IMR-90 (cell line): Measurements from ENCODE around the gene SH3BP5. TPM values are rescaled to one million over a fixed set of nuclear protein-coding genes. Genes with fewer than 3 reads are reported as not detected.

Experiments
- ATAC-seq: fragments of 200-7000 bp; cut with Tn5 transposase; 2 replicates; pipeline ENCODE4 v1.9.1; 2020; ENCODE audit warnings: low read depth, mild to moderate bottlenecking, moderate library complexity
- BruUV-seq: library from RNA; stranded (reverse); fragments of 400-500 nt; replicated peaks from 2 replicates; lab custom pipeline; 2021; lab: Mats Ljungman, UMichigan
- CTCF ChIA-PET: fragments of 300-600 bp; formaldehyde crosslinking; extraction: SDS; loops from one replicate; lab custom pipeline; 2021; ENCODE audit warnings: antibody characterized with exemption; lab: Yijun Ruan, JAX
- POLR2A ChIA-PET: fragments of 300-600 bp; sonication (Branson Sonifier 250); formaldehyde crosslinking; loops from one replicate; lab custom pipeline; 2022; ENCODE audit warnings: antibody characterized with exemption; ENCODE audit not compliant: unreplicated experiment; lab: Charles Lee
- DNase-seq: peaks from one replicate; pipeline ENCODE4 v3.0.0; 2013
- H2AFZ ChIP-seq: replicated peaks from 2 replicates; pipeline ENCODE3; 2013; ENCODE audit warnings: low read length, mild to moderate bottlenecking; ENCODE audit not compliant: poor library complexity
- H2AK5ac ChIP-seq: 2 replicates; pipeline ENCODE4 v1.6.1; 2013; ENCODE audit warnings: low read depth, low read length, inconsistent platforms
- H2AK9ac ChIP-seq: replicated peaks from 2 replicates; pipeline ENCODE3; 2013; ENCODE audit warnings: mild to moderate bottlenecking, low read depth, low read length, moderate library complexity; ENCODE audit not compliant: poor library complexity
- H2BK120ac ChIP-seq: 2 replicates; pipeline ENCODE4 v1.6.1; 2013; ENCODE audit warnings: low read depth, low read length, inconsistent platforms
- H2BK15ac ChIP-seq: 3 replicates; pipeline ENCODE4 v1.6.1; 2013; ENCODE audit warnings: low read depth, low read length, inconsistent platforms
- H2BK20ac ChIP-seq: 2 replicates; pipeline ENCODE4 v1.6.1; 2013; ENCODE audit warnings: low read depth, mild to moderate bottlenecking, inconsistent platforms, low read length, moderate library complexity
- H2BK5ac ChIP-seq: 2 replicates; pipeline ENCODE4 v1.6.1; 2013; ENCODE audit warnings: mild to moderate bottlenecking, low read depth, low read length, inconsistent platforms; ENCODE audit not compliant: poor library complexity, severe bottlenecking
- H3K14ac ChIP-seq: replicated peaks from 2 replicates; pipeline ENCODE4 v1.6.1; 2013; ENCODE audit warnings: low read depth, low read length, inconsistent platforms
- H3K18ac ChIP-seq: 2 replicates; pipeline ENCODE4 v1.6.1; 2013; ENCODE audit warnings: low read depth, low read length, control low read depth
- H3K23ac ChIP-seq: 2 replicates; pipeline ENCODE4 v1.6.1; 2013; ENCODE audit warnings: low read depth, low read length, inconsistent platforms
- H3K27ac ChIP-seq: 2 replicates; pipeline ENCODE4 v1.5.1; 2013; ENCODE audit warnings: mild to moderate bottlenecking, control low read depth, low read length; ENCODE audit not compliant: insufficient read depth
- H3K27me3 ChIP-seq: 2 replicates; pipeline ENCODE4 v1.6.1; 2013; ENCODE audit warnings: low read length; ENCODE audit not compliant: control insufficient read depth, insufficient read depth
- H3K36me3 ChIP-seq: 2 replicates; pipeline ENCODE4 v1.6.1; 2013; ENCODE audit warnings: low read length, mixed read lengths; ENCODE audit not compliant: control insufficient read depth, insufficient read depth
- H3K4ac ChIP-seq: 2 replicates; pipeline ENCODE4 v1.6.1; 2013; ENCODE audit warnings: low read depth, low read length, inconsistent platforms
- H3K4me1 ChIP-seq: 2 replicates; pipeline ENCODE4 v1.6.1; 2013; ENCODE audit warnings: low read length, mixed read lengths; ENCODE audit not compliant: control insufficient read depth, insufficient read depth
- H3K4me2 ChIP-seq: 2 replicates; pipeline ENCODE4 v1.6.1; 2013; ENCODE audit warnings: low read depth, mild to moderate bottlenecking, control low read depth, low read length, moderate library complexity
- H3K4me3 ChIP-seq: 2 replicates; pipeline ENCODE4 v1.5.1; 2013; ENCODE audit warnings: low read depth, mild to moderate bottlenecking, control low read depth, low read length, moderate library complexity; ENCODE audit not compliant: insufficient read depth
- H3K56ac ChIP-seq: 2 replicates; pipeline ENCODE4 v1.6.1; 2013; ENCODE audit warnings: low read length, inconsistent platforms; ENCODE audit not compliant: insufficient read depth; ENCODE audit errors: extremely low read depth
- H3K79me1 ChIP-seq, 2 experiments: 2 replicates each; pipeline ENCODE4 v1.6.1; 2013; ENCODE audit warnings: low read length in 2 of 2, inconsistent platforms in 1 of 2, low read depth in 1 of 2
- H3K9ac ChIP-seq: 2 replicates; pipeline ENCODE4 v1.6.1; 2013; ENCODE audit warnings: low read depth, low read length, control low read depth
- H3K9me1 ChIP-seq: 2 replicates; pipeline ENCODE4 v1.6.1; 2013; ENCODE audit warnings: low read length, inconsistent platforms; ENCODE audit not compliant: insufficient read depth
- H3K9me3 ChIP-seq: 2 replicates; pipeline ENCODE4 v1.6.1; 2013; ENCODE audit warnings: low read length; ENCODE audit not compliant: control insufficient read depth, insufficient read depth
- H4K20me1 ChIP-seq: 2 replicates; pipeline ENCODE4 v1.6.1; 2013; ENCODE audit warnings: low read length, inconsistent platforms; ENCODE audit not compliant: insufficient read depth
- H4K5ac ChIP-seq: 2 replicates; pipeline ENCODE4 v1.6.1; 2013; ENCODE audit warnings: mild to moderate bottlenecking, low read depth, low read length, control low read depth
- H4K8ac ChIP-seq, 2 experiments: 2 replicates each; pipeline ENCODE4 v1.6.1; 2013; ENCODE audit warnings: low read depth in 2 of 2, low read length in 2 of 2, control low read depth in 1 of 2, inconsistent platforms in 1 of 2
- H4K91ac ChIP-seq: 2 replicates; pipeline ENCODE4 v1.6.1; 2013; ENCODE audit warnings: low read depth, low read length, inconsistent platforms; ENCODE audit not compliant: insufficient read depth
- BHLHE40 ChIP-seq: fragments of 150-350 bp; IDR thresholded peaks from 2 replicates; pipeline ENCODE4 v1.6.1; 2016; ENCODE audit warnings: mild to moderate bottlenecking, low read depth, low read length
- POLR2A ChIP-seq: IDR thresholded peaks from 2 replicates; pipeline ENCODE4 v1.6.1; 2012; ENCODE audit warnings: mild to moderate bottlenecking, low read depth, low read length
- RFX5 ChIP-seq: IDR thresholded peaks from 2 replicates; pipeline ENCODE4 v1.8.0; 2012; ENCODE audit warnings: low read depth, mild to moderate bottlenecking, low read length, moderate library complexity
- WGBS, 2 experiments: methylation state at CpG; one replicate each; pipeline versions ENCODE4 v1.1.5 to v1.1.7; 2013; ENCODE audit warnings: missing lambda C conversion rate in 2 of 2; ENCODE audit not compliant: insufficient read length in 1 of 2; ENCODE audit errors: extremely low coverage in 2 of 2; 5-methylcytosine and 5-hydroxymethylcytosine counted together
- dilution Hi-C: fragments of 300-500 bp; cut with HindIII; formaldehyde crosslinking; loops from one replicate; pipeline ENCODE4 v1.14.3; 2018; ENCODE audit warnings: low sequenced_read_pairs; ENCODE audit not compliant: unreplicated experiment
- in situ Hi-C: fragments of 300-500 bp; cut with MboI; formaldehyde crosslinking; loops from 3 replicates; pipeline ENCODE4 v1.14.3; 2019; ENCODE audit warnings: low sequenced_read_pairs, inconsistent platforms, mixed read lengths
- intact Hi-C: fragments of 100-400 bp; cut with micrococcal nuclease; formaldehyde crosslinking; loops from 2 replicates; pipeline ENCODE4 v1.10.0; 2022
- polyA plus RNA-seq, 3 experiments: library from polyadenylated mRNA; depleted of rRNA; stranded (reverse); fragments of >200 nt; gene quantifications; 2 replicates each; pipeline ENCODE4 v1.2.3, GENCODE V29; 2012; ENCODE audit warnings: low replicate concordance in 1 of 3
- total RNA-seq: library from RNA; depleted of rRNA; stranded (reverse); fragments of >200 nt; gene quantifications from 2 replicates; pipeline ENCODE4 v1.2.3, GENCODE V29; 2012

SH3BP5 gene
- total and polyA plus RNA-seq, 2 of the 4 experiments (the other 2 are of a cell fraction) = 14.0 to 23.5 TPM

DNA sequence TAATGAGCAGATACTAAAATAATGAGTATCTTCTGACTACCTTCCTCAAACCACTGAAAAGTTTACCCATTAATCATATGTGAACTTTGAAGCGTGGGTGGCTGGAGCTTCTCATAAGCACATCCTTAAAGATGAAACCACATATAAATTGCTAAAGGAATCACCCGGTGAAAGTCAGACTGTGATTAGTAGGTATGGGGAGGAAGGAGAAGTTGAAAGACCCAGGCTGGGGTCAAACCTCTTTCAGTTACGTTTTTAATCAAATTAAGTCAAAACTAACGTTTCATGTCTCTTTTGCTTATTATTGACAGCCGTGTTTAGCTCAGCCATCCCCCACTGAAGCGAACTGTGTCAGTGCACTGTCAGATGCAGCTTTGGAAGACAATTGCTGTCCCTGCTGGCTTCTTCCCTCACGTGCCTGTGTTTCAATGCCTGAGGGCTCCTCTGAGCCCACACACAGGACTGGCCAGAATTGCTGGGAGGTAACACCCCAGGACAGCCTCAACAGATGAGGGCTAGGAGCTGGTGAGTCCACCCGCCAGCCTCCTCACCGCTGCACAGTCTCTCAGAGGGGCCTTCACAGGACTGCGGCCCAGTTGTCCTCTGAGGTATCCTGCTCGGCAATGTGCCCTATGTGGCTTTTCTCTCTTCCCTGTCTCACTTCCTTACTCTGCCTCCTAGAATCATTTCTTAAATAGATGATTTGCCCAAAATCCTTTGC, 29.3 kb upstream of the SH3BP5 start:
- ATAC-seq = peak; percentile 54
- DNase-seq = peak; percentile 52
- H3K27me3 ChIP-seq = peaks cover 3% of the 10 kb centered on the region; the same call in 1 of the 2 replicates
- H2AFZ ChIP-seq = peak overlapping the region; percentile 49
- no TSS peak for BruUV-seq
- H3K9ac ChIP-seq = no peak overlapping the region
- dilution Hi-C loops = no loop called here
- H3K4me3 ChIP-seq = no peak overlapping the region
- CTCF ChIA-PET = no interaction called here
- no peak overlapping the region for H2BK5ac ChIP-seq
- 38% methylated on average over 6 of the region's 11 CpGs; no CpG with 5 or more reads in 1 of the 2 experiments for WGBS, 2 experiments
- H2BK120ac ChIP-seq = no peak overlapping the region
- peak; percentile 68 for TF ChIP-seq BHLHE40
- TF ChIP-seq RFX5 = no peak
- no peak for TF ChIP-seq POLR2A
- no peaks in the 10 kb centered on the region for H4K20me1 ChIP-seq
- no peak overlapping the region for H3K4me2 ChIP-seq
- no peak overlapping the region for H3K4ac ChIP-seq
- POLR2A ChIA-PET = interaction anchor here (0.6 kb wide), 1 partner anchor 18 kb away, joined by 3 read pairs; no protein-coding TSS in a partner anchor
- no peaks in the 10 kb centered on the region for H3K9me1 ChIP-seq
- in situ Hi-C loops = no loop called here
- intact Hi-C loops = no loop called here
- no peak overlapping the region for H2AK9ac ChIP-seq
- H3K14ac ChIP-seq = no peak overlapping the region
- H3K27ac ChIP-seq = no peak overlapping the region
- no peak overlapping the region for H4K91ac ChIP-seq
- no peak overlapping the region for H2AK5ac ChIP-seq
- H2BK15ac ChIP-seq = no peak overlapping the region
- H3K36me3 ChIP-seq = no peaks in the 10 kb centered on the region
- no peak overlapping the region for H4K5ac ChIP-seq
- no peak overlapping the region for H4K8ac ChIP-seq
- H3K18ac ChIP-seq = no peak overlapping the region
- H2BK20ac ChIP-seq = no peak overlapping the region
- H3K4me1 ChIP-seq = peaks cover 3% of the 10 kb centered on the region
- H3K56ac ChIP-seq = no peak overlapping the region
- H3K23ac ChIP-seq = no peak overlapping the region
- H3K9me3 ChIP-seq = no peaks in the 10 kb centered on the region
- H3K79me1 ChIP-seq = no peaks in the 10 kb centered on the region
